WTC11 (cell line): ENCODE measurements around the gene PLPP2. TPM values are rescaled to one million over a fixed set of nuclear protein-coding genes. Genes with fewer than 3 reads are reported as not detected.
A peak's percentile ranks its signal among the peaks of the same experiment; 100 is the strongest.

Source experiments
- ATAC-seq: fragments of 200-7000 bp; cut with Tn5 transposase; 2 replicates; pipeline ENCODE4 v1.10.0; 2021; ENCODE audit warnings: mild to moderate bottlenecking, moderate library complexity
- CTCF ChIA-PET: fragments of 300-600 bp; sonication (Branson Sonifier 250); formaldehyde crosslinking; loops from one replicate; lab custom pipeline; 2021; ENCODE audit warnings: antibody characterized with exemption; lab: Charles Lee
- POLR2A ChIA-PET: fragments of 350-600 bp; sonication (Branson Sonifier 250); formaldehyde crosslinking; loops from one replicate; lab custom pipeline; 2021; ENCODE audit warnings: antibody characterized with exemption; lab: Charles Lee
- DNase-seq: peaks from one replicate; pipeline ENCODE4 v3.0.0; 2021; ENCODE audit warnings: low spot score
- H3K27ac Mint-ChIP-seq: 2 replicates; pipeline ENCODE4 v1.8.0; 2021; ENCODE audit warnings: mixed read lengths
- H3K27me3 Mint-ChIP-seq: 2 replicates; pipeline ENCODE4 v1.8.0; 2021; ENCODE audit warnings: low read depth, mild to moderate bottlenecking, moderate library complexity, mixed read lengths
- H3K36me3 Mint-ChIP-seq: 2 replicates; pipeline ENCODE4 v1.8.0; 2021; ENCODE audit warnings: mixed read lengths
- H3K4me1 Mint-ChIP-seq: 2 replicates; pipeline ENCODE4 v1.8.0; 2022; ENCODE audit warnings: mixed read lengths
- H3K4me3 Mint-ChIP-seq: 2 replicates; pipeline ENCODE4 v1.8.0; 2021; ENCODE audit warnings: mild to moderate bottlenecking, moderate library complexity, mixed read lengths
- H3K9me3 Mint-ChIP-seq: 2 replicates; pipeline ENCODE4 v1.8.0; 2021; ENCODE audit warnings: mixed read lengths
- EMX1 ChIP-seq: fragments of 250-450 bp; sonication (Bioruptor Pico); IDR thresholded peaks from 2 replicates; pipeline ENCODE4 v1.8.0; 2021; ENCODE audit warnings: mild to moderate bottlenecking
- ESRRA ChIP-seq: sonication (generic); formaldehyde crosslinking; IDR thresholded peaks from 2 replicates; pipeline ENCODE4 v1.8.1; 2022; ENCODE audit warnings: mild to moderate bottlenecking, missing genetic modification reagents, borderline replicate concordance
- MLX ChIP-seq: sonication (generic); formaldehyde crosslinking; IDR thresholded peaks from 2 replicates; pipeline ENCODE4 v1.8.1; 2023; ENCODE audit warnings: mild to moderate bottlenecking, missing genetic modification reagents, moderate library complexity
- NFE2L1 ChIP-seq: sonication (generic); formaldehyde crosslinking; IDR thresholded peaks from 2 replicates; pipeline ENCODE4 v1.8.1; 2023; ENCODE audit warnings: missing genetic modification reagents
- OVOL2 ChIP-seq: fragments of 250-450 bp; sonication (Bioruptor Pico); IDR thresholded peaks from 2 replicates; pipeline ENCODE4 v1.9.0; 2021; ENCODE audit warnings: mild to moderate bottlenecking, borderline replicate concordance
- SMAD3 ChIP-seq: sonication (generic); formaldehyde crosslinking; IDR thresholded peaks from 2 replicates; pipeline ENCODE4 v1.8.0; 2022; ENCODE audit warnings: missing genetic modification reagents, mild to moderate bottlenecking, borderline replicate concordance
- ZNF317 ChIP-seq: sonication (generic); formaldehyde crosslinking; IDR thresholded peaks from 2 replicates; pipeline ENCODE4 v1.8.1; 2023; ENCODE audit warnings: low read depth, mild to moderate bottlenecking, moderate library complexity, missing genetic modification reagents, borderline replicate concordance
- ZNF416 ChIP-seq: fragments of 250-450 bp; sonication (Bioruptor Pico); IDR thresholded peaks from 2 replicates; pipeline ENCODE4 v1.9.0; 2021; ENCODE audit warnings: mild to moderate bottlenecking, inconsistent platforms
- ZNF423 ChIP-seq: fragments of 250-450 bp; sonication (Bioruptor Pico); IDR thresholded peaks from 2 replicates; pipeline ENCODE4 v2.1.2; 2022; ENCODE audit warnings: mild to moderate bottlenecking, moderate library complexity
- total RNA-seq: library from RNA; stranded (reverse); gene quantifications from 3 replicates; pipeline ENCODE4 v1.2.3, GENCODE V29; 2021
- TF ChIP-seq, protein P1 (sequence below): sonication (generic); formaldehyde crosslinking; IDR thresholded peaks from 2 replicates; pipeline ENCODE4 v1.8.0; 2022; ENCODE audit warnings: missing genetic modification reagents
- TF ChIP-seq, protein P2 (sequence below): sonication (generic); formaldehyde crosslinking; IDR thresholded peaks from 2 replicates; pipeline ENCODE4 v1.8.1; 2022; ENCODE audit warnings: missing genetic modification reagents, borderline replicate concordance
- TF ChIP-seq, protein P3 (sequence below): sonication (generic); formaldehyde crosslinking; IDR thresholded peaks from 2 replicates; pipeline ENCODE4 v1.8.1; 2022; ENCODE audit warnings: mild to moderate bottlenecking, moderate library complexity, missing genetic modification reagents
- TF ChIP-seq, protein P4 (sequence below): fragments of 250-450 bp; sonication (Bioruptor Pico); IDR thresholded peaks from 2 replicates; pipeline ENCODE4 v1.9.0; 2021; ENCODE audit warnings: mild to moderate bottlenecking
- TF ChIP-seq, protein P5 (sequence below): sonication (generic); formaldehyde crosslinking; IDR thresholded peaks from 2 replicates; pipeline ENCODE4 v1.8.0; 2022; ENCODE audit warnings: mild to moderate bottlenecking, missing genetic modification reagents

The PLPP2 gene
- total RNA-seq, 1 experiment from 2014 or later = 78.7 TPM

DNA sequence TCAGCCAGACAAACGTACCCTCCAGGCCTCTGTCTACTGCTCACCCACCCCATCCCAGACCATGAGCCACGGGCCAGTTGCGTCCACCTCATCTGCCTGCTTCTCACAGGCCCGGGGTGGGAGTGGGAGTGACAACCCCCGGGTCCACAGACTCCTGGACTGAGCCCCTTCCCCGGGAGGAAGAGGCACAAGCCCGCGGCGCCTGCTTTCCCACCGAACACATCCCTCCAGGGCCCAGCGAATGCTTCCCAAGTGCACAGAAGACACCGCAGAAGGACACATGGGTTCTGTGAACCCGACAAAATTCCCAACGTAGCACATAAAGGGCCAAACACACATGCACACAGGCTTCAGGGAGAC is 18.0 kb upstream of the PLPP2 start:
- Mint-ChIP-seq H3K9me3 (no peaks in the 10 kb centered on the region), H3K4me1 (no peaks in the 10 kb centered on the region), H3K27me3 (no peaks in the 10 kb centered on the region), H3K36me3 (peaks cover 35% of the 10 kb centered on the region), H3K4me3 (no peak overlapping the region), H3K27ac (peak overlapping the region; percentile 23; the same call in 1 of the 2 replicates)
- no peak for TF ChIP-seq NFE2L1 (CRISPR knock-in tag)
- CTCF ChIA-PET = no interaction called here
- POLR2A ChIA-PET = no interaction called here
- no peak for ATAC-seq
- no peak for DNase-seq

- DNase-seq = no peak
- Mint-ChIP-seq H3K36me3 (peaks cover 29% of the 10 kb centered on the region), H3K27me3 (no peaks in the 10 kb centered on the region), H3K27ac (0 out of 2 replicates have a peak overlapping the region, but pooled peaks have one; percentile 23), H3K4me1 (no peaks in the 10 kb centered on the region), H3K4me3 (no peak overlapping the region), H3K9me3 (no peaks in the 10 kb centered on the region)
- CTCF ChIA-PET = no interaction called here
- TF ChIP-seq ZNF423 (no peak), ZNF416 (CRISPR knock-in tag) (no peak)
- TF ChIP-seq, all 79 proteins: peak for 0
- POLR2A ChIA-PET = no interaction called here
- ATAC-seq = no peak
Observed at GRCh38 chr19:308471-309205, 17.4 kb upstream of the PLPP2 start.

DNA sequence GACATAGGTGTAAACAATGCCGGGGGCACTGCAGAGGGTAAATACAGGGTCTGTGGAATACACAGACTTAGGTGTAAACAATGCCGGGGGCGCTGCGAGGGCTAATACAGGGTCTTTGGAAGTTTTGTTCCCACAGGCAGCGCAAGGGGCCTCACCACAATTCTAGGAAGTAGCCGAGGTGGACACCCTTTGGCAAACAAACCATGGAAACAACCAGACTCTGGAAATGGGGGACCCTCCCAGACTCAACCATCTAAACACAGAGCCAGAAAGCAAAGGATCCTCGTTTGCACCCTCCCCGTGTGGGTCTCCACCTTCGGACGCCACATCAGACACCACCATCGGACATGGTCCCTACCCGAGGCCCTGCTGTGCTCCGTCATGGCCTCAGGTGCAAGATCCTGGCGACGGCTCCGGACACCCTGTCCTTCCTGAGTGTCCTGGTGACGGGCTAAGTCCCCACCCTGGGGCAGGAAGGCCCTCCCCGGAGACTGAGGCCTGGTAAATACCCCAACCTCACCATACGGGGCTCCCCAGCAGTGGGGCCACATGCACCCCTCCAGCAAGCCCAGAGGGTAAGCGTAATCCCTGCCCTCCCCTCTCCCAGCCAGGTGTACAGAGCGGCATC is 16.7 kb upstream of the PLPP2 start:
- H3K27me3 Mint-ChIP-seq = no peaks in the 10 kb centered on the region
- no peak overlapping the region for H3K27ac Mint-ChIP-seq

GRCh38 chr19:307111-307531 is 15.9 kb upstream of the PLPP2 start:
- H3K27ac Mint-ChIP-seq = no peak overlapping the region
- POLR2A ChIA-PET = interaction anchor here (0.5 kb wide), 1 partner anchor 9 kb away, joined by 5 read pairs; no protein-coding TSS in a partner anchor
- no peaks in the 10 kb centered on the region for H3K9me3 Mint-ChIP-seq
- ATAC-seq (no peak), DNase-seq (no peak)
- peaks cover 26% of the 10 kb centered on the region for H3K36me3 Mint-ChIP-seq
- no peak overlapping the region for H3K4me3 Mint-ChIP-seq
- no peaks in the 10 kb centered on the region for H3K27me3 Mint-ChIP-seq
- CTCF ChIA-PET = no interaction called here
- no peaks in the 10 kb centered on the region for H3K4me1 Mint-ChIP-seq
- no peak for TF ChIP-seq ZNF317 (CRISPR knock-in tag)

More for the DNA sequence above, 16.7 kb upstream of the PLPP2 start:
- ChIA-PET POLR2A (no interaction called here), CTCF (no interaction called here)
- H3K36me3 Mint-ChIP-seq = peaks cover 26% of the 10 kb centered on the region
- no peak overlapping the region for H3K4me3 Mint-ChIP-seq
- no peaks in the 10 kb centered on the region for H3K9me3 Mint-ChIP-seq
- TF ChIP-seq OVOL2 = no peak
- DNase-seq = no peak
- ATAC-seq = no peak
- no peaks in the 10 kb centered on the region for H3K4me1 Mint-ChIP-seq

DNA sequence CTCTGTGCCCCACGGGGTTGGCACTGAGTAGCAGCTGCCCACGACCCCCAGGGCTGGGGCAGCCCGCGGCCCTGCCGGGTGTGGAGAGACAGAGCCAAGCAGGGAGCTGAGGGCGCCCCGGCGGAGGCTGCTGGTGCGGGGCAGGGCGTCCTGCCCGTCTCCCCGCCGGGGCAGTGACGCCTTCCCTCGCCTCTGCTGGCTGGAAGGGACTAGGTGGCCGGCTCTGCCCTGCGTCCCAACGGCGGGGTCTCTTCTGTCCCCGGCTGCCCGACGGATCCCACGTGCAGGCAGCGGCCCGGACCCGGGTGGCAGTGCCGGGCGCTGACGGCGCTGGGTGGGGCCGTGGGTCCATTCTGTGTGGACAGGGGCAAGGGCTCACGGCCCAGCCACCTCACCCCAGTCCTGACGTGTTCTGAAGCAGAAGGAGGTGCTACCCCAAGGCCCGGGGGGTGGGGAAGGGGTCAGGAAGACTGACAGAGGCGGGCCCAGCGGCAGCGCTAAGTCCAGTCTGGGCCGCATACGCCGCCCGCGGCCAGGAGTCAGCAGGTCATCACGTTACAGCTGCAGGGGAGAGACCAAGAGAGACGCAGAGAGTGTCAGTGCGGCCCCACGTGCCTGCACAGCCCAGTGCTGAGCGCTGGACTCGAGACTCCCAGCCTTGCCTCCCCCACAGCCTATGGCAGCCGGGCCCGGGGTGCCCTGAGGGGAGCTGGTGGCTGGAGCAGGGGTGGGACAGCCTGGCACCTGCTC is 15.1 kb upstream of the PLPP2 start:
- H3K4me1 Mint-ChIP-seq = no peaks in the 10 kb centered on the region
- no peak overlapping the region for H3K4me3 Mint-ChIP-seq
- POLR2A ChIA-PET = interaction anchor here (0.5 kb wide), 1 partner anchor 8 kb away, joined by 5 read pairs; no protein-coding TSS in a partner anchor
- CTCF ChIA-PET = no interaction called here
- no peak overlapping the region for H3K27ac Mint-ChIP-seq
- DNase-seq (no peak), ATAC-seq (no peak)
- H3K36me3 Mint-ChIP-seq = peaks cover 22% of the 10 kb centered on the region
- H3K9me3 Mint-ChIP-seq = no peaks in the 10 kb centered on the region
- no peaks in the 10 kb centered on the region for H3K27me3 Mint-ChIP-seq
- no peak for TF ChIP-seq EMX1 (CRISPR knock-in tag)
- TF ChIP-seq, protein P1, sequence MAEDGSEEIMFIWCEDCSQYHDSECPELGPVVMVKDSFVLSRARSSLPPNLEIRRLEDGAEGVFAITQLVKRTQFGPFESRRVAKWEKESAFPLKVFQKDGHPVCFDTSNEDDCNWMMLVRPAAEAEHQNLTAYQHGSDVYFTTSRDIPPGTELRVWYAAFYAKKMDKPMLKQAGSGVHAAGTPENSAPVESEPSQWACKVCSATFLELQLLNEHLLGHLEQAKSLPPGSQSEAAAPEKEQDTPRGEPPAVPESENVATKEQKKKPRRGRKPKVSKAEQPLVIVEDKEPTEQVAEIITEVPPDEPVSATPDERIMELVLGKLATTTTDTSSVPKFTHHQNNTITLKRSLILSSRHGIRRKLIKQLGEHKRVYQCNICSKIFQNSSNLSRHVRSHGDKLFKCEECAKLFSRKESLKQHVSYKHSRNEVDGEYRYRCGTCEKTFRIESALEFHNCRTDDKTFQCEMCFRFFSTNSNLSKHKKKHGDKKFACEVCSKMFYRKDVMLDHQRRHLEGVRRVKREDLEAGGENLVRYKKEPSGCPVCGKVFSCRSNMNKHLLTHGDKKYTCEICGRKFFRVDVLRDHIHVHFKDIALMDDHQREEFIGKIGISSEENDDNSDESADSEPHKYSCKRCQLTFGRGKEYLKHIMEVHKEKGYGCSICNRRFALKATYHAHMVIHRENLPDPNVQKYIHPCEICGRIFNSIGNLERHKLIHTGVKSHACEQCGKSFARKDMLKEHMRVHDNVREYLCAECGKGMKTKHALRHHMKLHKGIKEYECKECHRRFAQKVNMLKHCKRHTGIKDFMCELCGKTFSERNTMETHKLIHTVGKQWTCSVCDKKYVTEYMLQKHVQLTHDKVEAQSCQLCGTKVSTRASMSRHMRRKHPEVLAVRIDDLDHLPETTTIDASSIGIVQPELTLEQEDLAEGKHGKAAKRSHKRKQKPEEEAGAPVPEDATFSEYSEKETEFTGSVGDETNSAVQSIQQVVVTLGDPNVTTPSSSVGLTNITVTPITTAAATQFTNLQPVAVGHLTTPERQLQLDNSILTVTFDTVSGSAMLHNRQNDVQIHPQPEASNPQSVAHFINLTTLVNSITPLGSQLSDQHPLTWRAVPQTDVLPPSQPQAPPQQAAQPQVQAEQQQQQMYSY = no peak
- TF ChIP-seq ZNF423 = no peak
- TF ChIP-seq, protein P2, sequence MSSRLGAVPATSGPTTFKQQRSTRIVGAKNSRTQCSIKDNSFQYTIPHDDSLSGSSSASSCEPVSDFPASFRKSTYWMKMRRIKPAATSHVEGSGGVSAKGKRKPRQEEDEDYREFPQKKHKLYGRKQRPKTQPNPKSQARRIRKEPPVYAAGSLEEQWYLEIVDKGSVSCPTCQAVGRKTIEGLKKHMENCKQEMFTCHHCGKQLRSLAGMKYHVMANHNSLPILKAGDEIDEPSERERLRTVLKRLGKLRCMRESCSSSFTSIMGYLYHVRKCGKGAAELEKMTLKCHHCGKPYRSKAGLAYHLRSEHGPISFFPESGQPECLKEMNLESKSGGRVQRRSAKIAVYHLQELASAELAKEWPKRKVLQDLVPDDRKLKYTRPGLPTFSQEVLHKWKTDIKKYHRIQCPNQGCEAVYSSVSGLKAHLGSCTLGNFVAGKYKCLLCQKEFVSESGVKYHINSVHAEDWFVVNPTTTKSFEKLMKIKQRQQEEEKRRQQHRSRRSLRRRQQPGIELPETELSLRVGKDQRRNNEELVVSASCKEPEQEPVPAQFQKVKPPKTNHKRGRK (CRISPR knock-in tag) = no peak
- TF ChIP-seq, protein P3, sequence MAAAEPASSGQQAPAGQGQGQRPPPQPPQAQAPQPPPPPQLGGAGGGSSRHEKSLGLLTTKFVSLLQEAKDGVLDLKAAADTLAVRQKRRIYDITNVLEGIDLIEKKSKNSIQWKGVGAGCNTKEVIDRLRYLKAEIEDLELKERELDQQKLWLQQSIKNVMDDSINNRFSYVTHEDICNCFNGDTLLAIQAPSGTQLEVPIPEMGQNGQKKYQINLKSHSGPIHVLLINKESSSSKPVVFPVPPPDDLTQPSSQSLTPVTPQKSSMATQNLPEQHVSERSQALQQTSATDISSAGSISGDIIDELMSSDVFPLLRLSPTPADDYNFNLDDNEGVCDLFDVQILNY (CRISPR knock-in tag) = no peak
- no peak for TF ChIP-seq MLX
- TF ChIP-seq ESRRA (CRISPR knock-in tag) = no peak
- no peak for TF ChIP-seq SMAD3 (CRISPR knock-in tag)
- TF ChIP-seq, protein P4, sequence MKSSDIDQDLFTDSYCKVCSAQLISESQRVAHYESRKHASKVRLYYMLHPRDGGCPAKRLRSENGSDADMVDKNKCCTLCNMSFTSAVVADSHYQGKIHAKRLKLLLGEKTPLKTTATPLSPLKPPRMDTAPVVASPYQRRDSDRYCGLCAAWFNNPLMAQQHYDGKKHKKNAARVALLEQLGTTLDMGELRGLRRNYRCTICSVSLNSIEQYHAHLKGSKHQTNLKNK = no peak
- TF ChIP-seq, protein P5, sequence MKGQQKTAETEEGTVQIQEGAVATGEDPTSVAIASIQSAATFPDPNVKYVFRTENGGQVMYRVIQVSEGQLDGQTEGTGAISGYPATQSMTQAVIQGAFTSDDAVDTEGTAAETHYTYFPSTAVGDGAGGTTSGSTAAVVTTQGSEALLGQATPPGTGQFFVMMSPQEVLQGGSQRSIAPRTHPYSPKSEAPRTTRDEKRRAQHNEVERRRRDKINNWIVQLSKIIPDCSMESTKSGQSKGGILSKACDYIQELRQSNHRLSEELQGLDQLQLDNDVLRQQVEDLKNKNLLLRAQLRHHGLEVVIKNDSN (CRISPR knock-in tag) = no peak
